ENCODE data around the gene HECTD4. TPM values are rescaled to one million over a fixed set of nuclear protein-coding genes. Genes with fewer than 3 reads are reported as not detected.
"Not testable (repeated sequence)": the region's sequence is repeated elsewhere in the genome, so short reads cannot be mapped to it uniquely, and the experiment has no call there.

Gene HECTD4
- total RNA-seq, 1 donor: 29.0 TPM

GRCh38 chr12:112401903-112402498, 19.8 kb upstream of the HECTD4 start:
- peaks cover 27% of the 10 kb centered on the region for H4K20me1 ChIP-seq (ENCODE audit: insufficient read depth, low read length)
- H3K4me2 ChIP-seq (ENCODE audit: insufficient read depth, low read length): no peak overlapping the region
- H3K79me2 ChIP-seq (ENCODE audit: insufficient read depth, low read length): peaks cover 1% of the 10 kb centered on the region
- peaks cover 30% of the 10 kb centered on the region for H3K36me3 ChIP-seq (ENCODE audit: insufficient read depth, low read length)
- TF ChIP-seq, protein P1, sequence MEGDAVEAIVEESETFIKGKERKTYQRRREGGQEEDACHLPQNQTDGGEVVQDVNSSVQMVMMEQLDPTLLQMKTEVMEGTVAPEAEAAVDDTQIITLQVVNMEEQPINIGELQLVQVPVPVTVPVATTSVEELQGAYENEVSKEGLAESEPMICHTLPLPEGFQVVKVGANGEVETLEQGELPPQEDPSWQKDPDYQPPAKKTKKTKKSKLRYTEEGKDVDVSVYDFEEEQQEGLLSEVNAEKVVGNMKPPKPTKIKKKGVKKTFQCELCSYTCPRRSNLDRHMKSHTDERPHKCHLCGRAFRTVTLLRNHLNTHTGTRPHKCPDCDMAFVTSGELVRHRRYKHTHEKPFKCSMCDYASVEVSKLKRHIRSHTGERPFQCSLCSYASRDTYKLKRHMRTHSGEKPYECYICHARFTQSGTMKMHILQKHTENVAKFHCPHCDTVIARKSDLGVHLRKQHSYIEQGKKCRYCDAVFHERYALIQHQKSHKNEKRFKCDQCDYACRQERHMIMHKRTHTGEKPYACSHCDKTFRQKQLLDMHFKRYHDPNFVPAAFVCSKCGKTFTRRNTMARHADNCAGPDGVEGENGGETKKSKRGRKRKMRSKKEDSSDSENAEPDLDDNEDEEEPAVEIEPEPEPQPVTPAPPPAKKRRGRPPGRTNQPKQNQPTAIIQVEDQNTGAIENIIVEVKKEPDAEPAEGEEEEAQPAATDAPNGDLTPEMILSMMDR (IDR thresholded peaks at IDR 0.05; ENCODE audit: extremely low read depth, low read depth, low read length): no peak
- no peaks in the 10 kb centered on the region for H3K27me3 ChIP-seq (ENCODE audit: insufficient read depth, low read length)
- no peak overlapping the region for H3K27ac ChIP-seq (ENCODE audit: low read depth, low read length)
- no peak overlapping the region for H2AFZ ChIP-seq (ENCODE audit: low read length)
- H3K9me3 ChIP-seq (ENCODE audit: low read depth, low read length): no peaks in the 10 kb centered on the region
- no peak overlapping the region for H3K4me3 ChIP-seq (ENCODE audit: insufficient read depth, low read length)
- DNase-seq (ENCODE audit: insufficient read length, low spot score, missing footprints): no peak
- peaks cover 6% of the 10 kb centered on the region for H3K4me1 ChIP-seq (ENCODE audit: insufficient read depth, low read length)

DNA sequence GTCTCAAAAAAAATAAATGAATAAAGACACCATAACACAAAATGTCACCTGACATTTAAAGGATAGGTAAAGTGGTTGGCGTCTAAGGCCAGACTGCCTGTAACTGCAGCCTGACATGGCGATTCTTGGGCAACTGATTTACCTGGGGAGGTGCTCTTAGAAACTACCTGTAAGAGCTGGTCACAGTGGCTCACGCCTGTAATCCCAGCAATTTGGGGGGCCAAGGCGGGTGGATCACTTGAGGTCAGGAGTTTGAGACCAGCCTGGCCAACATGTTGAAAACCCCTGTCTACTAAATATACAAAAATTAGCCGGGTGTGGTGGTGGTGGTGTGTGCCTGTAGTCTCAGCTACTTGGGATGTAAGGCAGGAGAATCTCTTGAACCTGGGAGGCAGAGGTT, 18.8 kb upstream of the HECTD4 start:
- no peaks in the 10 kb centered on the region for H3K9me3 ChIP-seq (ENCODE audit: low read depth, low read length)
- TF ChIP-seq, protein P1 (IDR thresholded peaks at IDR 0.05; ENCODE audit: extremely low read depth, low read depth, low read length): no peak
- no peak overlapping the region for H3K4me3 ChIP-seq (ENCODE audit: insufficient read depth, low read length)
- H3K36me3 ChIP-seq (ENCODE audit: insufficient read depth, low read length): peaks cover 20% of the 10 kb centered on the region
- H3K79me2 ChIP-seq (ENCODE audit: insufficient read depth, low read length): no peaks in the 10 kb centered on the region
- DNase-seq (ENCODE audit: insufficient read length, low spot score, missing footprints): no peak
- no peaks in the 10 kb centered on the region for H3K27me3 ChIP-seq (ENCODE audit: insufficient read depth, low read length)
- no peak overlapping the region for H3K27ac ChIP-seq (ENCODE audit: low read depth, low read length)
- peaks cover 17% of the 10 kb centered on the region for H4K20me1 ChIP-seq (ENCODE audit: insufficient read depth, low read length)
- no peak overlapping the region for H2AFZ ChIP-seq (ENCODE audit: low read length)
- no peaks in the 10 kb centered on the region for H3K4me1 ChIP-seq (ENCODE audit: insufficient read depth, low read length)
- no peak overlapping the region for H3K4me2 ChIP-seq (ENCODE audit: insufficient read depth, low read length)

DNA sequence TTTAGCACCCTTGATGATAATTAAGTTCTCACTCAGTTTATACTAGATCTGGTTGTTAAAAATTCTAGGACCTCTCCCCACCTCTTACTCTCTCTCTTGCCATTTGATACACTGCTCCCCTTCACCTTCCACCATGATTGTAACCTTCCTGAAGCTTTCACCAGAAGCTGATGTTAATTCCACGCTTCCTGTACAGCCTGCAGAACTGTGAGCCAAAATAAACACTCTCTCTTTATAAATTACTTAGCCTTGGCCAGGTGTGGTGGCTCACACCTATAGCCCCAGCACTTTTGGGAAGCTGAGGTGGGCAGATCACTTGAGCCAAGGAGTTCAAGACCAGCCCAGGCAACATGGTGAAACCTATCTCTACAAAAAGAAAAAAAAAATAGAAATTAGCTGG, 11.1 kb upstream of the HECTD4 start:
- Histone ChIP-seq H4K20me1 (ENCODE audit: insufficient read depth, low read length) (no peaks in the 10 kb centered on the region), H3K4me3 (ENCODE audit: insufficient read depth, low read length) (no peak overlapping the region)

GRCh38 chr12:112389922-112390654, 7.9 kb upstream of the HECTD4 start:
- H3K9me3 ChIP-seq (ENCODE audit: low read depth, low read length); DNase-seq (ENCODE audit: insufficient read length, low spot score, missing footprints); H3K27ac ChIP-seq (ENCODE audit: low read depth, low read length); H3K4me3 ChIP-seq (ENCODE audit: insufficient read depth, low read length); H3K4me1 ChIP-seq (ENCODE audit: insufficient read depth, low read length); H3K4me2 ChIP-seq (ENCODE audit: insufficient read depth, low read length); H2AFZ ChIP-seq (ENCODE audit: low read length); H3K36me3 ChIP-seq (ENCODE audit: insufficient read depth, low read length); H3K27me3 ChIP-seq (ENCODE audit: insufficient read depth, low read length); H4K20me1 ChIP-seq (ENCODE audit: insufficient read depth, low read length); H3K79me2 ChIP-seq (ENCODE audit: insufficient read depth, low read length): not testable (repeated sequence)

More for the DNA sequence above, 11.1 kb upstream of the HECTD4 start:
- H3K27me3 ChIP-seq (ENCODE audit: insufficient read depth, low read length): no peaks in the 10 kb centered on the region
- TF ChIP-seq, protein P1 (IDR thresholded peaks at IDR 0.05; ENCODE audit: extremely low read depth, low read depth, low read length): no peak
- no peak overlapping the region for H3K27ac ChIP-seq (ENCODE audit: low read depth, low read length)
- no peaks in the 10 kb centered on the region for H3K36me3 ChIP-seq (ENCODE audit: insufficient read depth, low read length)
- H3K4me2 ChIP-seq (ENCODE audit: insufficient read depth, low read length): no peak overlapping the region
- no peaks in the 10 kb centered on the region for H3K4me1 ChIP-seq (ENCODE audit: insufficient read depth, low read length)
- no peaks in the 10 kb centered on the region for H3K9me3 ChIP-seq (ENCODE audit: low read depth, low read length)
- no peak for DNase-seq (ENCODE audit: insufficient read length, low spot score, missing footprints)
- H3K79me2 ChIP-seq (ENCODE audit: insufficient read depth, low read length): no peaks in the 10 kb centered on the region
- H2AFZ ChIP-seq (ENCODE audit: low read length): no peak overlapping the region
